COLO668 (cell line): ENCODE measurements around the gene ELOF1.
"Not testable (repeated sequence)": the region's sequence is repeated elsewhere in the genome, so short reads cannot be mapped to it uniquely, and the experiment has no call there.

ENCODE experiments used
- DNase-seq: peaks from one replicate; lab custom pipeline; 2025; ENCODE audit not compliant: unreplicated experiment; lab: John Stamatoyannopoulos, UW

The ELOF1 gene

DNA sequence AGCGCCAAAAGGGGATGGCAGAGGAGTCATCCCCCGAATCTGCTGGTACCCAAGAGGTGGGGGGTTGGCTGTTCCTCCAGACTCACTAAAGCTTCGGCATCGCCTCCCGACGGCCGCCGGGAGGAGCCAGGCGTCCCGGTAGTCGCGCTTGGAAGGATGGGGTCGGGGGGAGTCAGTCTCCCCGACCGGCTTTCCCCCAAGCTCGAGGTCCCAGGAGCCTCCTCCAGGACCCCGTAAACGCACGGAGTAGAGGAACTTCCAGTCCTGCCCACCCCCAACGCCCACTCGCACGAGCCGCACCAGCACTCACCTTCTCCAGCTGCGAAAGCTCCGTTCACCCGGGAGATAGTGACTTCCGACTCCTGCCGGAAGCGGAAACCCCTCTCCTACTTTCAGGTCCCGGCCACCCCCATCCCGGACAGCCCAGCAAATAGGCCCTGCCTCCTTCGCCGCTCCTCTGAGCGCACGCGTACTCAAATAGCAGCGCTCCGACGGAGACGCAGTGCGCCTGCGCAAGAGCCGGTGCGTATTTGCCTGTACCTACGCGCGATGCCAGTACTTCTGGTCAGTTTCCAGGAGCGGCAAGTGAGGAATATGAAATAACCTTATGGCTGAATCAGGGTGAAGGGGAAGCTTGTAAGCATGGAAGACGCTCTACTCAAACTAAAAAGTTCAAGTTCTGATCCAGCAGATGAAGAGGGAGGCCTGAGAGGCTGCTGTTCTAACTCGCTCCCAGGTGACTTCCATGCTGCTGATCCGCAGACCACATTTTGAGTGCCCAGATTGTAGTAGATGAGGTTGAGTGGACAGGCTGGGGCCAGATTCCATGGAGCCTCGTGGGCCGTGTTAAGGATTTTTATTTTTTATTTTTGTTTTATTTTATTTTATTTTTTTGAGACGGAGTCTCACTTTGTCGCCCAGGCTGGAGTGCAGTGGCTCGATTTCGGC, at the start of gene ELOF1:
Gene ELOF1 (minus strand): TSS at position 350 of the 948 bp plus-strand sequence. CDS start 4,883 bp downstream, outside the sequence.
- DNase-seq, result peak; percentile 99

DNA sequence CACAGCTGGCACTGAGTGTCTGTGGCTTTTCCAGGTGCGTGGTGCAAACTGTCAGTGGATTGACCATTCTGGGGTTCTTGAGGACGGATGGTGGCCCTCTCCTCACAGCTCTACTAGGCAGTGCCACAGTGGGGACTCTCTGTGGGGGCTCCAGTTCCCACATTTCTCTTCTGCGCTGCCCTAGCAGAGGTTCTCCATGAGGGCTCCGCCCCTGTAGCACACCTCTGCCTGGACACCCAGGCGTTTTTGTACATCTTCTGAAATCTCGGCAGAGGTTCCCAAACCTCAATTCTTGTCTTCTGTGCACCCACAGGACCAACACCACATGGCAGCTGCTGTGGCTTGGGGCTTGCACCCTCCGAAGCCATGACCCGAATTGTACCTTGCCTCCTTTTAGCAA, 47.5 kb upstream of the ELOF1 start:
- no peak for DNase-seq

DNA sequence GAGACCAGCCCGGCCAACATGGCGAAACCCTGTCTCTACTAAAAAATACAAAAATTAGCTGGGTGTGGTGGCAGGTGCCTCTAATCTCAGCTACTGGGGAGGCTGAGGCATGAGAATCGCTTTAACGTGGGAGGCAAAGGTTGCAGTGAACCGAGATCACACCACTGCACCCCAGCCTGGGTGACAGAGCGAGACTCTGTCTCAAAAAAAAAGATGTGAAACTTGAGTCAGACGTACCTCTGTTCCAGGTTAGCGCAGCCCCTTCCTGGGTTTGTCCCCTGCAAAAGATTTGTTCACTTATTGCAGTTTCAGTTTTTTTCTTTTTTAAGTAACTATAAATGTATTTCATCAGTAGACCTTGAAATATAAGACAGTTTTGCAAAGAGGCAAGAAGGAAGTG, 40.7 kb upstream of the ELOF1 start:
- DNase-seq, result not testable (repeated sequence)

DNA sequence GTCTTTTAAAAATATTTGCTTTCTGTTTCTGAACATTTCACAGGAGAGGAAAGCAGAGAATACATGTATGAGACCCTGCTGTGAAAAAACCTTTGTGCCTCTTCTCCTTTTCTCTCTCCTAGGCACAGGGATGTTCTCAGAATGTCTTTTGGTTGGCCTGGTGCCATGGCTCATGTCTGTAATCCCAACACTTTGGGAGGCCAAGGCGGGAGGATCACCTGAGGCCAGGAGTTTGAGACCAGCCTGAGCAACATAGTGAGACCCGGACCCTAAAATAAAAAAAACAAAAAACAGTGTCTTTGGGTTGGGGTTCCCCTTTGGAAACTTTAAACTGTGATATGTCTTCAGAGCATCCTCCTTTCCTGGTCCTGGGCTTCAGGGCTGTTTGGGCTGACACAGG, 39.7 kb upstream of the ELOF1 start:
- no peak for DNase-seq

DNA sequence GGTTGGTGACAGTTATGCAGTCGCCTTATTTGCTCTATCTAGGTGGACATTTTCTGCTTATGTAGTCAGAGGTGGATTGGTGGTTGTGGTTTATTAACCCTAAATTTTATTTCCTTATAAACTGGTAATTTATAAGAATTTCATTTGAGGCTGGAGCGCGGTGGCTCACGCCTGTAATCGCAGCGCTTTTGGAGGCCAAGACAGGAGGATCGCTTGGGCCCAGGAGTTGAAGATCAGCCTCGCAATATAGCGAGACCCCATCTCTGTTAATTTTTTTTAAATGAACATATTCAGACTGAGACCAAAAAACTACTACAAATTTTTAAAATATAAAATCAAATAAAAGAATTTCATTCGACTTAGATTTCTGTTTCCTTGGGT, 39.1 kb upstream of the ELOF1 start:
- no peak for DNase-seq

DNA sequence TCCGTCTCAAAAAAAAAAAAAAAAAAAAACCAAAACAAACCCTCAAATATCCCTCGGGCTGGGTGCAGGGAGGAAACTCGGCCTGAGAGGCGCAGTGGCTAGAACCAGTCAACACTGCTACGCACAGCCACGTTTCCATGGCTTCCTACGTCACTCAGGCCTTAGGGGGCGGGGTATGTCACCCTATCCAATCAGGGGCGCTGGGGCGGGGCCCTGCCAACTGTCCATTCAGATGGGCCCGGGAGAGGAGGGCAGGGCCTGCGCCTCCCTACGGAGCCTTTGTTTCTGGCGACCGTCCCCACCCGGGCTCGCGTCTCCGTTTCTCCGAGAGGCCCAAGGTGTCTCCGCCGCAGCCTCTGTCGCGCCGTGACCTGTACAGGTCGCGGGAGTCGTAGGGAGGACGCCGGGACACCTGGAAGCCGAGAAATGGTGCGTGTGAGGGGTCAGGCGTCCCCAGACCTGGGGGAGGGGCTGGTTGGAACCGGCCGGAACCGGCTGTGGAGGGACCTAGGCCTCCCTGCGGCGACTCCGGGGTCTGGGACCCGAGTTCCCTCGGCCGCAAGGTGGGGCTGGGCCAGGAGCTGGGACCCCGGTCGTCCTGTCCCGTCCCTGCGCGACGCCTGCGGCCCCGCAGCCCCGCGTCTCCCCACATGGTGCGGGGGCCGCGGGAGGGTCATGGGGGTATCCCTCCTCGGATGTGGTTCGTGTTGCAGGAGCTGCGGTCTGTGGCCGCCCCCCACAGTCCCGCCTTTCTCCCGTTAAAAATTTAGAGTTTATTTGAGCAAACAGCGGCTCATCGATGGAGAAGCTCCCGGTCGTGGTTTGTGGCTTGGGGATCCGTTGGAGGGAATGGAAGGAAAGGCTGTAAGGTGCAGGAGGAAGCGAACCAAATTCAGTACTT, 38.4 kb upstream of the ELOF1 start, which contains the start of gene ZNF627:
Gene ZNF627 (plus strand): TSS at position 282 of the 901 bp plus-strand sequence. CDS start 145 bp downstream, at position 427.
- peak; percentile 98 for DNase-seq

DNA sequence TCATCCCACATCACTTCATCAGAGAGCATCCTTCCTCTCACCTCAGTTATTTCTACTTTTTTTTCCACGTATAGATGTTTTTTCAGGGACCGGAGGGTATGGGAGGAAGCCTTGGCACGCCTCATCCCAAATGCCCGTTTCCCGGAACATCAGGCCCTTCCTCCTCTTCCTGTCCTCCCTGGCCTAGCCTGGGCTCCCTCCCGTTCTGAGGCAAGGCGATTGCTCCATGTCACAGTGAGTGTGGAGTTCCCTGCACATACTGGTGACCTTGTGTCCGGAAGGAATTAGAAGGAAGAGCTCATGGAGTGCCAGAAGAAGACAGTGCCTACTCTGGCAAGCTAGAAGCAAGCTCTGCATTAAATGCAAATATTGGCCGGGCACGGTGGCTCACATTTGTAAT, 37.1 kb upstream of the ELOF1 start:
- DNase-seq, result no peak

DNA sequence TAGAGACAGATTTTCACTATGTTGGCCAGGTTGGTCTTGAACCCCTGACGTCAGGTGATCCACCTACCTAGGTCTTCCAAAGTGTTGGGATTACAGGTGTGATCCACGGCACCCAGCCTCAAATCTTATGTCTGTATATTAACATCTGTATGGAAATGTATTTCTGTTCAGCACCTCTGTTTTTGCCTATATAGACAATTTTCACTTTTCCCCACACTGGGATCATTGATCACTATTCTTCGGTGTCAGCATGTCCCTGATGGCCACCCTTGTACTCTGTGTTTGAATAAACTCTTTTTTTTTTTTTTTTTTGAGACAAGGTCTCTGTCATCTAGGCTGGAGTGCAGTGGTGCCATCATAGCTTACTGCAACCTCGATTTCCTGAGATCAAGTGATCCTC, 35.1 kb upstream of the ELOF1 start:
- DNase-seq, result no peak

DNA sequence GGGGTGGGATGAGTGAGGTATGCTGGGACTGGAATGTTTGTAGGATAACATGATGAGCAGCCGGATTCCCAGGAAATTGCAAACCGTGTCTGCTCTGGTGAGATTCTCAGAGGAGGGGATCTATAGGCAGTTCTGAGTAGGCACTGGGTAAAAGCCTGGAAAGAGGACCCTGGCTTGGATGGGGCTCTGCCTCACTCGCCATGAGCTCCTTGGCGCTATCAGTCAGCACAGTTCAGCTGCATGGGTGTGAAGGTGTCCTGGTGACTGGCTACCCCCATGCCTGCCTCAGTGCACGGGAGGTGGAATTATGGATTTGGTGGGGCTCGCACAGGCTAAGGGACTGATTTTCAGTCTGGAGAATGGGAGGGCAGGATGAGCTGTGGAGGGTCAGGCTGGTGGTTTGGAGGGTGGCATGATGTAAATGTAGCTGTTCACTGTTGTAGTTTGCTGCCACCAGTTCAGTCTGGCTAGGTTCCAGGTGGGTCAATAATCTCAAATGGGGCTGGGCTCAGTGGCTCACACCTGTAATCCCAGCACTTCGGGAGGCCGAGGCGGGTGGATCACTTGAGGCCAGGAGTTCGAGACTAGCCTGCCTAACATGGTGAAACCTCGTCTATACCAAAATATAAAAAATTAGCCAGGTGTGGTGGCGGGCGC, 29.1 kb upstream of the ELOF1 start:
- DNase-seq, result peak; percentile 11

DNA sequence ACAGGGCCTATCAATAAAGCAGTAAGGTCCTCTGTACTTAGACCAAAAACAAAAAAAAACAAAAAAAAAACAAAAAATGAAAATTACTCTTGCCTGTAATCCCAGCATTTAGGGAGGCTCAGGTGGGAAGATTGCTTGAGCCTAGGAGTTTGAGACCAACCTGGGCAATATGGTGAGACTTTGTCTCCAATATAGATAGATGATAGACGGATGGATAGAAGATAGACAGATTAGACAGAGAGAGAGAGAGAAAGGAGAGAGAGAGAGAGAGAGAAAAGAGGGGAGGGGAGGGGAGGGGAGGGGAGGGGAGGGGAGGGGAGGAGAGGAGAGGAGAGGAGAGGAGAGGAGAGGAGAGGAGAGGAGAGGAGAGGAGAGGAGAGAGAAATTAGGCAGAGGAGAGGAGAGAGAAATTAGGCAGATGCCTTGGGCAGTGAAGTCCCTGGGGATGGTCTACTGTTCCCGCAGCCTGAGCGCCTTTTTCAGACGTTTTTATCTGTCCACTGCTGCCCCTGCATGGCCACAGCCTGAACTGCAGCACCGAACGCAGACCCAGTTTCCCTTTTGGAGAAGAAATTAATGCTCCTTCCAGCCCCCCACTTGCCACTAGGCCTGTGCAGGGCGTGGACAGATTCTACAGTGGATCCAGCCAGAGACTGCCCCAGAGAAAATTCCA, 28.4 kb upstream of the ELOF1 start:
- peak; percentile 68 for DNase-seq

DNA sequence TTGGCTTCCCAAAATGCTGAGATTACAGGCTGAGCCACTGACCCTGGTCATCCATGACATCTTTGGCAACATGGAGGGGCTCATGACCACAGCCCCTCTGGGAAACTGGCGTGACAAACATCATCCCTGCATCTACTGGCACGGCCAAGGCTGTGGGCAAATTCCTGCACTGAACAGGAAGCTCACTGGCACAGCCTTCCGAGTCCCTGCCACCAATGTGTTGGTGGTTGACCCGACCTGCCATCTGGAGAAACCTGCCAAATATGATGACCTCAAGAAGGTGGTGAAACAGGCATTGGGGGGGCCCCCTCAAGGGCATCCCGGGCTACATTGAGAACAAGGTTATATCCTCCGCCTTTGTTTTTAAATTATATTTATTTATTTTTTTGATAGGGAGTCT, 27.3 kb upstream of the ELOF1 start:
- DNase-seq, result no peak

DNA sequence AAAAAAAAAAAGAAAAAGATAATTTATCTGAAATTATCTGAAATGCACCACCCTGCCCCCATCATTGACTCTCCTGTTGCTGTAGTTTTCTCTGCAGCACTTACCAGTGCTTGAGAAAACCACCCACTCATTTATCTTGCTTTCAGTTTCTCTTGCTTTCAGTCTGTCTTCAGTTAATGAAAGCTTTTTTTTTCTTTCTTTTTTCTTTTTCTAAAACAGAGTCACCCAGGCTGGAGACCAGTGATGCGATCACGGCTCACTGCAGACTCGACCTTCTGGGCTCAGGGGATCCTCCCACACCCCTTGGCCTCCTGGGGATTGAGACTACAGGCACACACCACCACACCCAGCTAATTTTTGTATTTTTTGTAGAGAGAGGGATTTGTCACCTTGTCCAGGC, 22.7 kb upstream of the ELOF1 start:
- DNase-seq, result no peak

DNA sequence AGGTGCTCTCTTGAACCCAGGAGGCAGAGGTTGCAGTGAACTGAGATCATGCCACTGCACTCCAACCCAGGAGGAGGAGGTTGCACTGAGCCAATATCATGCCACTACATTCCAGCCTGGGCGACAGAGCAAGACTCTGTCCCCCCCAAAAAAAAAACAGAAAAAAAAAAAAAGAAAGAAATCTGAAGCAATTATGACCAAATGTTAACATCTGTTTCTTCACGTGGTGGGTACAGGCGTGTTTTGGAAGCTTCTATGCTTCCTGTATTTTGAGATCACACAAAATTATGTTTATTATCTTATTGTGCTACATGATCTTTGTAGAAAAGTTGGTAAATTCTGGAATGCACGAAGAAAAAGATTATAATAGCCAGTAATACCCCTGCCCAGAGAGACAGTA, 21.1 kb upstream of the ELOF1 start:
- no peak for DNase-seq

DNA sequence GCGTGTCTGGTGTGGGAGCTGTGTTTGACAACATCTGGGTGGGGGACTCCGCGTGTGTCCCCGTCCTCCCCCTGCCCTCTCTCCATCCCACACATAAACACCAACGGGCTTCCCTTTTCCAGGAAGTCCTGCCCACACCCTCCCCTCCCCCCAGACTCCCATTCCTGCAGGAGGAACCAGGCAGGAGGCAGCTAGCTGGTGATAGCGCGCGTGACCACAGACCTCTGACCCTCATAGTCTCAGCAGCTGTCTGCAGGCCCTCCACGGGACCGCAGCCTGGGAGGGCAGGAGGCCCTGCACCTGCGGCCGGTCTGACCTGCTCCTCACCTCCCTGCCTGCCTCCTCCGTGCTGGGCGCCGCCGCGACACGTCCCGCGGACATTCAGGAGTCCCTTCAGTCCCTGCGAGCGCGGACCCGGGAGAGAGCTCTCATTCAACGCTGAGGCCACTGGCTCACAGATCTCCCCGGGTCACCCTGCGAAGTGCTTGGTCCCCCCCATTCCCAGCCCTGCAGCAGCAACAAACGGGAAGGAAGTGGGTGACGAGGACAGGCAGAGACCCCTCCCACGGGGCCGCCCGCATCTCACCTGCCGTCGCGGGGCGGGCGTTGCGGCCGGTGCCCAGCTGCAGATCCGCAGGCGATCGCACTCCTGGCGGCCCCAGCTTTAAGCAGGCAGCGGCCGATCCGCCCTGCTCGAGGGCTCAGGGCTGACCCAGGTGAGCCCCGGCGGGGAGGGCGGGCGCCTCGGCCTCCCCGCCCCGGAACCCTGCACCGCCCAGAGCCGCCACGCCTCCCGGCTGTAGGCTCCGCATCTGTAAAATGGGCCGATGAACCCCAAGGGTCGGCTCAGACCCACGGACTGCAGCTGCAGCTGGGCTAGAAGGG, 19.5 kb upstream of the ELOF1 start:
- DNase-seq, result peak; percentile 58

DNA sequence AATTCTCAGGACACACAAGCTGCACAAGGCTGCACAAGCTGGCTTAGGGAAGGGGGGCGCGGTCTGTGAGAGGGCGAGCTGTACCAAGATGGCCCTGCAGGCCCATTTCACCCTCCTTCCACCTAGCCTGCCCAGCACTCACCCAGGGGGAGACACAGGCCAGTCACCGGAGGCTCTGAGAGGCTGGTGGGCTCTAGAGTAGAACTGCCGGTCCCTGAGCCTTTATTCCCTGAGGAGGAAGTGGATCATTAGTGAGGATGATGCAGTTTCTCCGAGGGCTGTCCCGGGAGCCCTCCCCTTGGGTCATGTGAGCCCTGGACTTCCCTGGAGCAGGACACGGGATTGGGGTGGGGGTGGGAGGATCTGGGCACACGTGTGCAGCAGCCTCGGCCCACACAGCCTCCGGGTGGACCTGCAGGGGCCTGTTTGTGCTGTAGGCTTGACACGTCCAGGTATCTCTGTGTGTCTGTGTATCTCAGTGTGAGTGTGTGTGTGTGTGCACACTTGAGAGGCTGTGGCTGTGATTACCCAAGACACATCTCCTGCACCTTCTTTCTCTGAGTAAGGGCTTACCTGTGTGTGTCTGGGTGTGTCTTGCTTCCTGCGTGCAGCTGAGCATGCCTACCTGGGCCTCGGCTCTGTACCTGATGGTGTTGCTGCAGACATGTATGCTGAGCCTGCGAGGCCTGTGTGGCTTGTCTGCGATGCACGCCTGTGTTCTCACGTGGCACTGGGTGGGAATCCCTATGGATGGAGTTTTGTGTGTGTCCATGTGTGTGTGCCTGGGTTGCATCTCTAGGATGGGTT, 18.6 kb upstream of the ELOF1 start, which contains the start of gene ACP5:
Gene ACP5 (minus strand): TSS at position 195 of the 807 bp plus-strand sequence. CDS start 328 bp downstream, outside the sequence.
- DNase-seq, result no peak

DNA sequence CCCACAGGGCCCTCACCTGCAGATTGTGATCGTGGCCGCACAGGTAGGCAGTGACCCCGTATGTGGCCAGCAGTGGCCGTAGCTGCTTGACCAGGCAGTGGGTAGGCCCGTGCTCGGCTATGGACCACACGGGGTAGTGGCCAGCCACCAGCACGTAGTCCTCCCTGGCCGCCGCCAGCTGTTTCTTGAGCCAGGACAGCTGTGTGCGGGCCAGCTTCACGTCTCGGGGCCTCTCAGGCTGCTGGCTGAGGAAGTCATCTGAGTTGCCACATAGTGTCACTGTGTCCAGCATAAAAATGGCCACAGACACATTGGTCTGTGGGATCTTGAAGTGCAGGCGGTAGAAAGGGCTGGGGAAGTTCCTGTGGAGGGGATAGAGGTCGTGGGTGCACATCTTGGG, 17.2 kb upstream of the ELOF1 start:
- no peak for DNase-seq

DNA sequence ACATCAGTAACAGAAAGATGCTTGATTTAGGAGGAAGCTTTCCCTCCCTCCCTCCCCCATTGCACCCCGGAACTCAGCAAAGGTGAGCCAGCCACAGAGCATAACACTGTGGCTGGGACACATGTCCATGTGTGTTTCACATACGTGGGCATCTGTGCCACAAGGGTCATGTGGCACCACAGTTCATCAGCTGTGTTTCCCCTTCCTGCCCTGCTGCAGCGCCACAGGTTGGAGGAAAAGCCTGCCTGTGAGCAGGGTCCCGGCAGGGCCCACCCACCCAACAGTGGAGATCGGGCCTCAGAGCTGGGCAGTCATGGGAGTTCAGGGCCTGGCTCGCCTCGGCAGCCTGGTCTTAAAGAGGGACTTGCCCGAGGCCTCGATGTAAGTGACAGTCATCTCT, 15.7 kb upstream of the ELOF1 start:
- DNase-seq, result no peak

DNA sequence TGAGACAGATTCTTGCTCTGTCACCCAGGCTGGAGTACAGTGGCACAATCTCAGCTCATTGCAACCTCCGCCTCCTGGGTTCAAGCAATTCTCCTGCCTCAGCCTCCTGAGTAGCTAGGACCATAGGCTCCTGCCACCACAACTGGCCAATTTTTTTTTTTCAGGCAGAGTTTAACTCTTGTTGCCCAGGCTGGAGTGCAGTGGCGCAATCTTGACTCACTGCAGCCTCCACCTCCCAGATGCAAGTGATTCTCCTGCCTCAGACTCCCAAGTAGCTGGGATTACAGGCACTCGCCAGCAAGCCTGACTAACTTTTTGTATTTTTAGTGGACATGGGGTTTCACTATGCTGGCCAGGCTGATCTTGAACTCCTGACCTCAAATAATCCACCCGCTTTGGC, 14.7 kb upstream of the ELOF1 start:
- DNase-seq, result not testable (repeated sequence)

DNA sequence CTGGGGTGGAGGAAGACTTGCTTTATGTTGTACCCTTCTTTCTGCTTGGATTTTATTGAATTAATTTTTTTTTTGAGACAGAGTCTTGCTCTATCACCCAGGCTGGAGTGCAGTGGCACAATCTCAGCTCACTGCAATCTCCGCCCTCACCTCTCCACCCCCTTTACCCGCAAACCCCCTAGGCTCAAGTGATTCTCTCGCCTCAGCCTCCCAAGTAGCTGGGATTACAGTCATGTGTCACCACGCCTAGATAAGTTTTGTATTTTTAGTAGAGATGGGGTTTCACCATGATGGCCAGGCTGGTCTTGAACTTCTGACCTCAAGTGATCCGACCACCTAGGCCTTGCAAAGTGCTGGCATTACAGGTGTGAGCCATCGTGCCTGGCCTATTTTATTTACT, 14.3 kb upstream of the ELOF1 start:
- DNase-seq, result not testable (repeated sequence)
